IMR-90 (cell line): ENCODE data around the gene ITIH4. TPM values are rescaled to one million over a fixed set of nuclear protein-coding genes. Genes with fewer than 3 reads are reported as not detected.

Experiments used
- ATAC-seq: fragments of 200-7000 bp; cut with Tn5 transposase; 2 replicates; pipeline ENCODE4 v1.9.1; 2020; ENCODE audit warnings: low read depth, mild to moderate bottlenecking, moderate library complexity
- BruUV-seq: library from RNA; stranded (reverse); fragments of 400-500 nt; replicated peaks from 2 replicates; lab custom pipeline; 2021; lab: Mats Ljungman, UMichigan
- CTCF ChIA-PET: fragments of 300-600 bp; formaldehyde crosslinking; extraction: SDS; loops from one replicate; lab custom pipeline; 2021; ENCODE audit warnings: antibody characterized with exemption; lab: Yijun Ruan, JAX
- POLR2A ChIA-PET: fragments of 300-600 bp; sonication (Branson Sonifier 250); formaldehyde crosslinking; loops from one replicate; lab custom pipeline; 2022; ENCODE audit warnings: antibody characterized with exemption; ENCODE audit not compliant: unreplicated experiment; lab: Charles Lee
- DNase-seq: peaks from one replicate; pipeline ENCODE4 v3.0.0; 2013
- H2AFZ ChIP-seq: replicated peaks from 2 replicates; pipeline ENCODE3; 2013; ENCODE audit warnings: low read length, mild to moderate bottlenecking; ENCODE audit not compliant: poor library complexity
- H2AK5ac ChIP-seq: 2 replicates; pipeline ENCODE4 v1.6.1; 2013; ENCODE audit warnings: low read depth, low read length, inconsistent platforms
- H2AK9ac ChIP-seq: replicated peaks from 2 replicates; pipeline ENCODE3; 2013; ENCODE audit warnings: mild to moderate bottlenecking, low read depth, low read length, moderate library complexity; ENCODE audit not compliant: poor library complexity
- H2BK120ac ChIP-seq: 2 replicates; pipeline ENCODE4 v1.6.1; 2013; ENCODE audit warnings: low read depth, low read length, inconsistent platforms
- H2BK15ac ChIP-seq: 3 replicates; pipeline ENCODE4 v1.6.1; 2013; ENCODE audit warnings: low read depth, low read length, inconsistent platforms
- H2BK20ac ChIP-seq: 2 replicates; pipeline ENCODE4 v1.6.1; 2013; ENCODE audit warnings: low read depth, mild to moderate bottlenecking, inconsistent platforms, low read length, moderate library complexity
- H2BK5ac ChIP-seq: 2 replicates; pipeline ENCODE4 v1.6.1; 2013; ENCODE audit warnings: mild to moderate bottlenecking, low read depth, low read length, inconsistent platforms; ENCODE audit not compliant: poor library complexity, severe bottlenecking
- H3K14ac ChIP-seq: replicated peaks from 2 replicates; pipeline ENCODE4 v1.6.1; 2013; ENCODE audit warnings: low read depth, low read length, inconsistent platforms
- H3K18ac ChIP-seq: 2 replicates; pipeline ENCODE4 v1.6.1; 2013; ENCODE audit warnings: low read depth, low read length, control low read depth
- H3K23ac ChIP-seq: 2 replicates; pipeline ENCODE4 v1.6.1; 2013; ENCODE audit warnings: low read depth, low read length, inconsistent platforms
- H3K27ac ChIP-seq: 2 replicates; pipeline ENCODE4 v1.5.1; 2013; ENCODE audit warnings: mild to moderate bottlenecking, control low read depth, low read length; ENCODE audit not compliant: insufficient read depth
- H3K27me3 ChIP-seq: 2 replicates; pipeline ENCODE4 v1.6.1; 2013; ENCODE audit warnings: low read length; ENCODE audit not compliant: control insufficient read depth, insufficient read depth
- H3K36me3 ChIP-seq: 2 replicates; pipeline ENCODE4 v1.6.1; 2013; ENCODE audit warnings: low read length, mixed read lengths; ENCODE audit not compliant: control insufficient read depth, insufficient read depth
- H3K4ac ChIP-seq: 2 replicates; pipeline ENCODE4 v1.6.1; 2013; ENCODE audit warnings: low read depth, low read length, inconsistent platforms
- H3K4me1 ChIP-seq: 2 replicates; pipeline ENCODE4 v1.6.1; 2013; ENCODE audit warnings: low read length, mixed read lengths; ENCODE audit not compliant: control insufficient read depth, insufficient read depth
- H3K4me2 ChIP-seq: 2 replicates; pipeline ENCODE4 v1.6.1; 2013; ENCODE audit warnings: low read depth, mild to moderate bottlenecking, control low read depth, low read length, moderate library complexity
- H3K4me3 ChIP-seq: 2 replicates; pipeline ENCODE4 v1.5.1; 2013; ENCODE audit warnings: low read depth, mild to moderate bottlenecking, control low read depth, low read length, moderate library complexity; ENCODE audit not compliant: insufficient read depth
- H3K56ac ChIP-seq: 2 replicates; pipeline ENCODE4 v1.6.1; 2013; ENCODE audit warnings: low read length, inconsistent platforms; ENCODE audit not compliant: insufficient read depth; ENCODE audit errors: extremely low read depth
- H3K79me1 ChIP-seq, 2 experiments: 2 replicates each; pipeline ENCODE4 v1.6.1; 2013; ENCODE audit warnings: low read length in 2 of 2, inconsistent platforms in 1 of 2, low read depth in 1 of 2
- H3K9ac ChIP-seq: 2 replicates; pipeline ENCODE4 v1.6.1; 2013; ENCODE audit warnings: low read depth, low read length, control low read depth
- H3K9me1 ChIP-seq: 2 replicates; pipeline ENCODE4 v1.6.1; 2013; ENCODE audit warnings: low read length, inconsistent platforms; ENCODE audit not compliant: insufficient read depth
- H3K9me3 ChIP-seq: 2 replicates; pipeline ENCODE4 v1.6.1; 2013; ENCODE audit warnings: low read length; ENCODE audit not compliant: control insufficient read depth, insufficient read depth
- H4K20me1 ChIP-seq: 2 replicates; pipeline ENCODE4 v1.6.1; 2013; ENCODE audit warnings: low read length, inconsistent platforms; ENCODE audit not compliant: insufficient read depth
- H4K5ac ChIP-seq: 2 replicates; pipeline ENCODE4 v1.6.1; 2013; ENCODE audit warnings: mild to moderate bottlenecking, low read depth, low read length, control low read depth
- H4K8ac ChIP-seq, 2 experiments: 2 replicates each; pipeline ENCODE4 v1.6.1; 2013; ENCODE audit warnings: low read depth in 2 of 2, low read length in 2 of 2, control low read depth in 1 of 2, inconsistent platforms in 1 of 2
- H4K91ac ChIP-seq: 2 replicates; pipeline ENCODE4 v1.6.1; 2013; ENCODE audit warnings: low read depth, low read length, inconsistent platforms; ENCODE audit not compliant: insufficient read depth
- CTCF ChIP-seq: conservative IDR thresholded peaks from 2 replicates; pipeline ENCODE4 v1.5.1; 2012; ENCODE audit warnings: mild to moderate bottlenecking, low read depth, low read length, improper control_type of control experiment
- MAFK ChIP-seq: IDR thresholded peaks from 2 replicates; pipeline ENCODE4 v1.6.1; 2012; ENCODE audit warnings: low read depth, low read length, improper control_type of control experiment
- WGBS, 2 experiments: methylation state at CpG; one replicate each; pipeline versions ENCODE4 v1.1.5 to v1.1.7; 2013; ENCODE audit warnings: missing lambda C conversion rate in 2 of 2; ENCODE audit not compliant: insufficient read length in 1 of 2; ENCODE audit errors: extremely low coverage in 2 of 2; 5-methylcytosine and 5-hydroxymethylcytosine counted together
- dilution Hi-C: fragments of 300-500 bp; cut with HindIII; formaldehyde crosslinking; loops from one replicate; pipeline ENCODE4 v1.14.3; 2018; ENCODE audit warnings: low sequenced_read_pairs; ENCODE audit not compliant: unreplicated experiment
- in situ Hi-C: fragments of 300-500 bp; cut with MboI; formaldehyde crosslinking; loops from 3 replicates; pipeline ENCODE4 v1.14.3; 2019; ENCODE audit warnings: low sequenced_read_pairs, inconsistent platforms, mixed read lengths
- intact Hi-C: fragments of 100-400 bp; cut with micrococcal nuclease; formaldehyde crosslinking; loops from 2 replicates; pipeline ENCODE4 v1.10.0; 2022
- polyA plus RNA-seq, 3 experiments: library from polyadenylated mRNA; depleted of rRNA; stranded (reverse); fragments of >200 nt; gene quantifications; 2 replicates each; pipeline ENCODE4 v1.2.3, GENCODE V29; 2012; ENCODE audit warnings: low replicate concordance in 1 of 3
- total RNA-seq: library from RNA; depleted of rRNA; stranded (reverse); fragments of >200 nt; gene quantifications from 2 replicates; pipeline ENCODE4 v1.2.3, GENCODE V29; 2012

ITIH4 gene
- total and polyA plus RNA-seq, 2 of the 4 experiments (the other 2 are of a cell fraction) = 0.26 to 0.36 TPM

GRCh38 chr3:52827866-52828376 is 2.6 kb downstream of the ITIH4 start:
- WGBS, 2 experiments = 40% methylated on average over 2 of the region's 10 CpGs; no CpG with 5 or more reads in 1 of the 2 experiments
- H3K9me3 ChIP-seq = no peaks in the 10 kb centered on the region
- H3K9me1 ChIP-seq = peaks cover 7% of the 10 kb centered on the region; the same call in 1 of the 2 replicates
- H3K4me2 ChIP-seq = no peak overlapping the region
- no peak overlapping the region for H4K5ac ChIP-seq
- H3K36me3 ChIP-seq = no peaks in the 10 kb centered on the region
- in situ Hi-C loops = no loop called here
- peaks cover 1% of the 10 kb centered on the region; the same call in 1 of the 2 replicates for H3K27me3 ChIP-seq
- ChIA-PET CTCF (interaction anchor here (0.6 to 0.7 kb wide), 2 partner anchors 12 kb away, joined by 3 to 4 read pairs; no protein-coding TSS in a partner anchor), POLR2A (no interaction called here)
- no TSS peak for BruUV-seq
- H3K4me1 ChIP-seq = peaks cover 7% of the 10 kb centered on the region
- H2BK15ac ChIP-seq = no peak overlapping the region
- H2BK5ac ChIP-seq = no peak overlapping the region
- dilution Hi-C loops = no loop called here
- H2BK20ac ChIP-seq = no peak overlapping the region
- intact Hi-C loops = no loop called here
- H2BK120ac ChIP-seq = no peak overlapping the region
- no peak overlapping the region for H3K56ac ChIP-seq
- no peak overlapping the region for H2AK5ac ChIP-seq
- no peaks in the 10 kb centered on the region for H3K79me1 ChIP-seq
- no peak overlapping the region for H3K9ac ChIP-seq
- no peak overlapping the region for H3K23ac ChIP-seq
- H3K14ac ChIP-seq = no peak overlapping the region
- H3K4me3 ChIP-seq = no peak overlapping the region
- 0 out of 2 replicates have a peak, but pooled peaks have one; percentile 7 for ATAC-seq
- H2AFZ ChIP-seq = no peak overlapping the region
- no peak overlapping the region for H4K8ac ChIP-seq
- no peak overlapping the region for H2AK9ac ChIP-seq
- DNase-seq = no peak
- H4K20me1 ChIP-seq = no peaks in the 10 kb centered on the region
- TF ChIP-seq CTCF (0 out of 2 replicates have a peak, but pooled peaks have one; percentile 3), MAFK (no peak)
- no peak overlapping the region for H3K27ac ChIP-seq
- no peak overlapping the region for H4K91ac ChIP-seq
- no peak overlapping the region for H3K18ac ChIP-seq
- H3K4ac ChIP-seq = no peak overlapping the region
